SK-N-SH (cell line): ENCODE measurements around the gene UBE2E2. TPM values are rescaled to one million over a fixed set of nuclear protein-coding genes. Genes with fewer than 3 reads are reported as not detected.
"Not testable (repeated sequence)": the region's sequence is repeated elsewhere in the genome, so short reads cannot be mapped to it uniquely, and the experiment has no call there.

ENCODE experiments used
- CTCF ChIA-PET: fragments of 300-600, 350-600 bp; formaldehyde crosslinking; extraction: SDS; loops from one replicate; lab custom pipeline; 2021; lab: Yijun Ruan, JAX
- POLR2A ChIA-PET: fragments of 350-600 bp; sonication (Branson Sonifier 250); formaldehyde crosslinking; extraction: SDS; loops from one replicate; lab custom pipeline; 2020; ENCODE audit warnings: antibody characterized with exemption, inconsistent platforms; lab: Yijun Ruan, JAX
- DNase-seq: peaks from one replicate; pipeline ENCODE4 v3.0.0; 2012
- H2AFZ ChIP-seq: fragments of 200-600 bp; sonication (generic); 2 replicates; pipeline ENCODE4 v1.8.1; 2016; ENCODE audit warnings: antibody characterized with exemption, mild to moderate bottlenecking, low read depth
- H3F3A ChIP-seq: fragments of 200-600 bp; sonication (generic); replicated peaks from 2 replicates; pipeline ENCODE3; 2016; ENCODE audit warnings: antibody characterized with exemption, mild to moderate bottlenecking; ENCODE audit not compliant: insufficient read depth
- H3K27ac ChIP-seq, 2 experiments: fragments of 200-500 bp in 1 of 2; fragments of 200-600 bp in 1 of 2; sonication (Bioruptor generic) in 1 of 2; sonication (generic), shearing (Covaris generic) in 1 of 2; 2 replicates each; pipeline versions ENCODE4 v1.5.1 to v1.6.1; 2014 to 2016; ENCODE audit warnings: low read depth in 2 of 2, inconsistent platforms in 1 of 2, low read length in 1 of 2, mild to moderate bottlenecking in 1 of 2, mixed read lengths in 1 of 2
- H3K27me3 ChIP-seq: fragments of 200-600 bp; sonication (generic), shearing (Covaris generic); 2 replicates; pipeline ENCODE4 v1.6.1; 2016; ENCODE audit warnings: mixed run types; ENCODE audit not compliant: insufficient read depth
- H3K36me3 ChIP-seq, 2 experiments: fragments of 200-500 bp in 1 of 2; fragments of 200-600 bp in 1 of 2; sonication (Bioruptor generic) in 1 of 2; sonication (generic) in 1 of 2; replicated peaks in 1 of 2; 2 replicates each; pipeline versions ENCODE3 to v1.5.1; 2014 to 2016; ENCODE audit warnings: low read length in 1 of 2, mild to moderate bottlenecking in 1 of 2; ENCODE audit not compliant: insufficient read depth in 2 of 2, control insufficient read depth in 1 of 2
- H3K4me1 ChIP-seq, 2 experiments: fragments of 200-500 bp in 1 of 2; fragments of 200-600 bp in 1 of 2; sonication (Bioruptor generic) in 1 of 2; sonication (generic), shearing (Covaris generic) in 1 of 2; 2 replicates each; pipeline versions ENCODE4 v1.5.1 to v1.6.1; 2014 to 2016; ENCODE audit warnings: low read depth in 1 of 2, low read length in 1 of 2, mixed run types in 1 of 2; ENCODE audit not compliant: insufficient read depth in 2 of 2, control insufficient read depth in 1 of 2
- H3K4me2 ChIP-seq: fragments of 200-600 bp; sonication (generic), shearing (Covaris generic); 2 replicates; pipeline ENCODE4 v1.6.1; 2017; ENCODE audit warnings: mixed run types
- H3K4me3 ChIP-seq, 2 experiments: fragments of 200-500 bp in 1 of 2; fragments of 200-600 bp in 1 of 2; sonication (Bioruptor generic) in 1 of 2; sonication (generic), shearing (Covaris generic) in 1 of 2; 2 replicates each; pipeline versions ENCODE4 v1.5.1 to v1.8.1; 2014 to 2016; ENCODE audit warnings: low read depth in 2 of 2, inconsistent platforms in 1 of 2, low read length in 1 of 2, mild to moderate bottlenecking in 1 of 2, mixed read lengths in 1 of 2, moderate library complexity in 1 of 2
- H3K79me2 ChIP-seq: fragments of 200-600 bp; sonication (generic); 2 replicates; pipeline ENCODE4 v1.8.1; 2017; ENCODE audit warnings: mild to moderate bottlenecking; ENCODE audit not compliant: insufficient read depth
- H3K9ac ChIP-seq: fragments of 200-600 bp; sonication (generic); 2 replicates; pipeline ENCODE4 v1.6.1; 2017; ENCODE audit warnings: mixed run types
- H3K9me2 ChIP-seq: fragments of 200-600 bp; sonication (generic); 2 replicates; pipeline ENCODE4 v1.6.1; 2017; ENCODE audit warnings: mixed run types
- H3K9me3 ChIP-seq: fragments of 200-600 bp; sonication (generic); 2 replicates; pipeline ENCODE4 v1.6.1; 2017; ENCODE audit warnings: mixed run types, mild to moderate bottlenecking, moderate library complexity
- H4K20me1 ChIP-seq: fragments of 200-600 bp; sonication (generic); 2 replicates; pipeline ENCODE4 v1.6.1; 2017; ENCODE audit warnings: mild to moderate bottlenecking, mixed run types; ENCODE audit not compliant: insufficient read depth
- CHD2 ChIP-seq: fragments of 150-350 bp; IDR thresholded peaks from 2 replicates; pipeline ENCODE4 v1.6.1; 2018; ENCODE audit warnings: low read length; ENCODE audit not compliant: partially characterized antibody
- ELF1 ChIP-seq: IDR thresholded peaks from 2 replicates; pipeline ENCODE4 v1.4.0; 2012
- EZH2phosphoT487 ChIP-seq: fragments of 200-600 bp; sonication (generic); IDR thresholded peaks from 2 replicates; pipeline ENCODE4 v1.6.1; 2017; ENCODE audit warnings: low read depth, mixed run types, mild to moderate bottlenecking, antibody characterized with exemption, moderate library complexity, borderline replicate concordance
- FOXM1 ChIP-seq: IDR thresholded peaks from 2 replicates; pipeline ENCODE4 v1.4.0; 2012; ENCODE audit warnings: low read depth, mild to moderate bottlenecking
- GATA2 ChIP-seq: sonication (generic); formaldehyde crosslinking; IDR thresholded peaks from 2 replicates; pipeline ENCODE4 v1.5.0; 2020; ENCODE audit warnings: mild to moderate bottlenecking, missing genetic modification reagents
- JUND ChIP-seq: IDR thresholded peaks from 2 replicates; pipeline ENCODE4 v1.4.0; 2012
- NFIC ChIP-seq: IDR thresholded peaks from 2 replicates; pipeline ENCODE4 v1.4.0; 2012; ENCODE audit warnings: borderline replicate concordance
- NRF1 ChIP-seq: IDR thresholded peaks from 2 replicates; pipeline ENCODE4 v1.6.1; 2012; ENCODE audit warnings: low read depth, mild to moderate bottlenecking, low read length
- RCOR1 ChIP-seq: fragments of 150-350 bp; IDR thresholded peaks from 2 replicates; pipeline ENCODE4 v1.6.1; 2017; ENCODE audit warnings: antibody characterized with exemption, low read length
- RXRA ChIP-seq: IDR thresholded peaks from 2 replicates; pipeline ENCODE4 v1.4.0; 2012; ENCODE audit warnings: low read depth, mild to moderate bottlenecking, borderline replicate concordance
- SIN3A ChIP-seq: IDR thresholded peaks from 2 replicates; pipeline ENCODE4 v1.6.1; 2012; ENCODE audit warnings: low read depth, mild to moderate bottlenecking, low read length, moderate library complexity, borderline replicate concordance
- SMC3 ChIP-seq: IDR thresholded peaks from 2 replicates; pipeline ENCODE4 v1.6.1; 2012; ENCODE audit warnings: low read depth, low read length, improper control_type of control experiment
- TCF12 ChIP-seq: IDR thresholded peaks from 2 replicates; pipeline ENCODE4 v1.4.0; 2012
- TEAD4 ChIP-seq: IDR thresholded peaks from 2 replicates; pipeline ENCODE4 v1.4.0; 2012; ENCODE audit warnings: mild to moderate bottlenecking, borderline replicate concordance; ENCODE audit not compliant: insufficient read depth
- WGBS: methylation state at CpG from one replicate; pipeline ENCODE4 v1.1.6; 2017; ENCODE audit warnings: low lambda C conversion rate; 5-methylcytosine and 5-hydroxymethylcytosine counted together
- polyA plus RNA-seq, 3 experiments: library from polyadenylated mRNA; depleted of rRNA; stranded (reverse); fragments of >200 nt; gene quantifications; 2 replicates each; pipeline ENCODE4 v1.2.3, GENCODE V29; 2012
- TF ChIP-seq, protein P1 (sequence below): IDR thresholded peaks from 2 replicates; pipeline ENCODE4 v1.4.0; 2012; ENCODE audit warnings: low read depth, borderline replicate concordance
- TF ChIP-seq, protein P2 (sequence below): IDR thresholded peaks from 2 replicates; pipeline ENCODE4 v1.4.0; 2012; ENCODE audit warnings: low read depth

UBE2E2 gene
- polyA plus RNA-seq, 1 of the 3 experiments (the other 2 are of a cell fraction) = 46.4 TPM

DNA sequence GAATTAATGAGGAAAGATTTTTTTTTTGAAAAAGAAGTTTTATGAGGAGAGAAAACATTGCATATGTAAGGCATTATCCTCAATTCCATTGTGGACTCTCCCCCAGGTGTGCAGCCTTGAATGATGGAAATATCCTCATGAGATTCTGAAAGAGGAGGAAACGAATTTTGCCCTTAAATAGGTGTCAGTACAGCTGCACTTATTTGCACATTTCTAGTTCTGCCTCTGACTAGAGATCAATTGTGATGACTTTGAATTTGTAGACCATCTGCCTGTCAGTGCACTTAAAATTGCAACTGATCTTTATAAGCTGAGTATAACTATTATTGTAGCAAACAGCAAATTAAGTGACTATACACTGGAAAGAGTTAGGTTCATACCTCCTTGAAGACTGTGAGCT is 141.8 kb downstream of the UBE2E2 start:
- DNase-seq = no peak
- Histone ChIP-seq H3K4me1 (no peaks in the 10 kb centered on the region; a peak in 1 of 4 replicates), H3K27ac (no peak overlapping the region), H3K79me2 (no peaks in the 10 kb centered on the region; the same call in 1 of the 2 replicates), H3K36me3 (peaks cover 0 to 4% of the 10 kb centered on the region in 2 experiments), H3F3A (no peaks in the 10 kb centered on the region), H3K9ac (no peak overlapping the region), H3K9me3 (no peaks in the 10 kb centered on the region), H3K4me3 (no peak overlapping the region), H3K27me3 (no peaks in the 10 kb centered on the region), H3K4me2 (no peak overlapping the region), H2AFZ (no peak overlapping the region), H3K9me2 (no peaks in the 10 kb centered on the region), H4K20me1 (no peaks in the 10 kb centered on the region; the same call in 1 of the 2 replicates)
- 61% methylated on average over 1 of the region's 1 CpG for WGBS
- ChIA-PET POLR2A (no interaction called here), CTCF (no interaction called here)
- TF ChIP-seq NFIC (no peak), FOXM1 (no peak), RCOR1 (no peak), ELF1 (no peak), JUND (no peak), CHD2 (no peak), NRF1 (no peak), TEAD4 (no peak), EZH2phosphoT487 (no peak), SIN3A (no peak), SMC3 (no peak), RXRA (no peak)
- TF ChIP-seq, protein P1, sequence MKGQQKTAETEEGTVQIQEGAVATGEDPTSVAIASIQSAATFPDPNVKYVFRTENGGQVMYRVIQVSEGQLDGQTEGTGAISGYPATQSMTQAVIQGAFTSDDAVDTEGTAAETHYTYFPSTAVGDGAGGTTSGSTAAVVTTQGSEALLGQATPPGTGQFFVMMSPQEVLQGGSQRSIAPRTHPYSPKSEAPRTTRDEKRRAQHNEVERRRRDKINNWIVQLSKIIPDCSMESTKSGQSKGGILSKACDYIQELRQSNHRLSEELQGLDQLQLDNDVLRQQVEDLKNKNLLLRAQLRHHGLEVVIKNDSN = no peak
- TF ChIP-seq, protein P2, sequence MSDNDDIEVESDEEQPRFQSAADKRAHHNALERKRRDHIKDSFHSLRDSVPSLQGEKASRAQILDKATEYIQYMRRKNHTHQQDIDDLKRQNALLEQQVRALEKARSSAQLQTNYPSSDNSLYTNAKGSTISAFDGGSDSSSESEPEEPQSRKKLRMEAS = no peak

GRCh38 chr3:23349444-23349843 is 146.3 kb downstream of the UBE2E2 start:
- H3K9ac ChIP-seq, H3K27ac ChIP-seq, H3K9me2 ChIP-seq, H3K9me3 ChIP-seq, H3K27me3 ChIP-seq, H3K79me2 ChIP-seq, H3K36me3 ChIP-seq, POLR2A ChIA-PET, CTCF ChIA-PET, H2AFZ ChIP-seq, DNase-seq, H3K4me1 ChIP-seq, H4K20me1 ChIP-seq, H3K4me3 ChIP-seq, H3K4me2 ChIP-seq, H3F3A ChIP-seq: not testable (repeated sequence)
- 100% methylated on average over 11 of the region's 15 CpGs for WGBS

DNA sequence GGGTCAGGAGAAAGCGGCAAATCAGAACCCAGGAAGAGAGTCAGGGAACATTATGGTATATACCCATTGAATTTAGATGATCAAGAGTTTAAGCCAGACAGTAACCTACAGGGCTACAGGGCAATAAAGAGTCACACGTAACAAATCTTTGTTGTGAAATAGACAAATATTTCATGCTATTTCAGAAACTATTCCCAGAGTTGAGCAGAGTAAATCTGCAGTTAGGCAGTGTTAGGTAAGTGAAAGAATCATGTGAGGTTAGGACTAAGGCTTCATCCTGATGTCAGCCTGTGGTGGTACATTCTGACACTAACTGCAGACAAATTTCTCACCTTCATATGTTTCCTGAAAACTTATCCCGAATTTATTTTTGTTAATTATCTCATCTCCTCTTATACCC is 153.0 kb downstream of the UBE2E2 start:
- H3K79me2 ChIP-seq = no peaks in the 10 kb centered on the region
- no peaks in the 10 kb centered on the region for H3K4me1 ChIP-seq
- TF ChIP-seq GATA2 (CRISPR knock-in tag) (no peak), TCF12 (no peak)
- TF ChIP-seq, protein P1 = no peak
- TF ChIP-seq, all 33 proteins: peak for 0
- no peaks in the 10 kb centered on the region for H3K9me2 ChIP-seq
- H3K9me3 ChIP-seq = no peaks in the 10 kb centered on the region; the same call in 1 of the 2 replicates
- H3K27ac ChIP-seq = no peak overlapping the region
- H3K9ac ChIP-seq = no peak overlapping the region
- H3F3A ChIP-seq = no peaks in the 10 kb centered on the region
- no peaks in the 10 kb centered on the region for H3K27me3 ChIP-seq
- no peaks in the 10 kb centered on the region for H4K20me1 ChIP-seq
- CTCF ChIA-PET = no interaction called here
- POLR2A ChIA-PET = no interaction called here
- H3K36me3 ChIP-seq = no peaks in the 10 kb centered on the region
- H3K4me3 ChIP-seq = no peak overlapping the region
- no peak for DNase-seq
- no peak overlapping the region for H2AFZ ChIP-seq
- H3K4me2 ChIP-seq = no peak overlapping the region
- WGBS = 91% methylated on average over 3 of the region's 3 CpGs
